Prostate gland (tissue), 2 donors: ENCODE results near the gene LAMTOR2. TPM values are rescaled to one million over a fixed set of nuclear protein-coding genes. Genes with fewer than 3 reads are reported as not detected.
A peak's percentile ranks its signal among the peaks of the same experiment; 100 is the strongest.

ENCODE experiments used
- DNase-seq: peaks from one replicate; pipeline ENCODE4 v3.0.0-alpha.2; 2019; ENCODE audit warnings: low spot score
- H3K27ac ChIP-seq, 2 donors: fragments of 200-600 bp; sonication (generic); 2 replicates each; pipeline ENCODE4 v1.5.1; 2017 to 2019
- H3K27me3 ChIP-seq: fragments of 200-600 bp; sonication (generic); replicated peaks from 2 replicates; pipeline ENCODE4 v1.5.1; 2019; ENCODE audit not compliant: insufficient read depth
- H3K36me3 ChIP-seq, 2 donors: fragments of 200-600 bp; sonication (generic); 1 replicate in 1 of 2; 2 replicates in 1 of 2; pipeline versions ENCODE4 v1.5.1 to v1.8.1; 2017 to 2019
- H3K4me1 ChIP-seq: fragments of 200-600 bp; sonication (generic); replicated peaks from 2 replicates; pipeline ENCODE4 v1.5.1; 2019
- H3K4me3 ChIP-seq, 2 donors: fragments of 200-600 bp; sonication (generic); 2 replicates each; pipeline ENCODE4 v1.5.1; 2017 to 2019
- H3K9me3 ChIP-seq: fragments of 200-600 bp; sonication (generic); 2 replicates; pipeline ENCODE4 v1.5.1; 2017
- CTCF ChIP-seq, 4 experiments: fragments of 200-600 bp in 2 of 4; fragments of 450-650 bp in 2 of 4; sonication (generic) in 2 of 4; IDR thresholded peaks; 1 replicate in 3 of 4; 2 replicates in 1 of 4; pipeline ENCODE4 v1.5.1; 2016 to 2019; ENCODE audit warnings: antibody characterized with exemption in 4 of 4, mild to moderate bottlenecking in 2 of 4, moderate library complexity in 2 of 4
- POLR2A ChIP-seq: fragments of 450-650 bp; IDR thresholded peaks from one replicate; pipeline ENCODE4 v1.6.1; 2016; ENCODE audit warnings: antibody characterized with exemption, mild to moderate bottlenecking
- POLR2AphosphoS5 ChIP-seq: sonication (generic); formaldehyde crosslinking; IDR thresholded peaks from one replicate; pipeline ENCODE4 v1.6.1; 2017; ENCODE audit warnings: antibody characterized with exemption
- WGBS: methylation state at CpG from one replicate; pipeline ENCODE4 v1.1.5; 2018; 5-methylcytosine and 5-hydroxymethylcytosine counted together
- intact Hi-C: fragments of 100-400 bp; cut with DNase I; formaldehyde crosslinking; loops from one replicate; pipeline ENCODE4 v1.14.2; 2022
- total RNA-seq, 2 donors: library from RNA; depleted of rRNA; stranded (reverse); fragments of >200 nt; gene quantifications; one replicate each; pipeline ENCODE4 v1.1.0, GENCODE V29; 2016

LAMTOR2 gene
- total RNA-seq, 2 donors from 2014 or later: 48.0 to 91.4 TPM

DNA sequence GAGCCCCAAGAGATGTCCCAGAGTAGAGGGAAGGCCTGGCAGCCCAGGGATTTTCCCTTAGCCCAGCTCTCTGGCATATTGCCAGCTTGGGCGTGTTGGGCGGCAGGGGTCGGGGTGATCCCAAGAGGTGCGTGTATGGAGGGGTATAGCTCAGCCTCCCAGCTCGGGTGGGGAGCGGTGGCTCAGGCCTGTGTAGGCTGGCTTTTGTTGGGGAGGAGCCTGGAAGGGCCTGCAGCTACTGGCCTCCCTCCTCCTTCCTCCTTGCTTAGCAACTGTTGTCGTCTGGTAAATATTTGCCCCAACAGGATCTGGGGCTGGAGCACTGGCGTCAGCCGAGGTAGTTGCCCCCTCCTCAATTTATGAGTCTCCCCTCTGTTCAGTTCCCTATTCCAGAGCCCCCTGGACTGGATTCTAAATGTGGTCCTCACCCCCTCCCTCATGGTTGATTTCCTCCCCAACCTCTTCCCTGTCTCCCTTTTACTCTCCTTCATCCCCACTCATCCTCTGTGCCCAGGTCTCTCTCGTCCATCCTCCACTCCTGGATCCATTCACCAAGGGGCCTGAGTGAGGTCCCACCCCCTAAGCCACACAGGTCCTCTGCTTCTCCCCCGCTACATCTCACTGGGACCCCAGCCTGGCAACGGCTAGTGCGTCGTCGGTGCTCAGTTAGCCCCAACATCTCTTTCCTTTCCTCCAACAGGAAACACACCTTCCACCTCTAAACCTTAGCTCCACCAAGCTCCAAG, 49.7 kb downstream of the LAMTOR2 start:
- TF ChIP-seq POLR2AphosphoS5: peak; percentile 80
- peak; percentile 42 for TF ChIP-seq POLR2A
- no peak for TF ChIP-seq CTCF (IDR thresholded peaks at IDR 0.05)
- Histone ChIP-seq H3K27me3 (no peaks in the 10 kb centered on the region), H3K4me3 (no peak overlapping the region), H3K4me1 (peaks cover 26% of the 10 kb centered on the region), H3K9me3 (no peaks in the 10 kb centered on the region), H3K36me3 (no peaks in the 10 kb centered on the region), H3K27ac (peak overlapping the region; percentile 94 to 97)
- intact Hi-C loops: no loop called here
- 28% methylated on average over 15 of the region's 15 CpGs for WGBS
- peak; percentile 85 for DNase-seq

- no peak for DNase-seq
- H3K4me3 ChIP-seq: no peak overlapping the region
- intact Hi-C loops: no loop called here
- H3K36me3 ChIP-seq: no peaks in the 10 kb centered on the region
- H3K27ac ChIP-seq: peak overlapping the region; percentile 94 to 97
- H3K9me3 ChIP-seq: no peaks in the 10 kb centered on the region
- no peak for TF ChIP-seq CTCF (IDR thresholded peaks at IDR 0.05)
- TF ChIP-seq POLR2AphosphoS5: no peak
- no peak for TF ChIP-seq POLR2A
- peaks cover 26% of the 10 kb centered on the region for H3K4me1 ChIP-seq
- WGBS: 39% methylated on average over 11 of the region's 11 CpGs
- H3K27me3 ChIP-seq: no peaks in the 10 kb centered on the region
Measured at GRCh38 chr1:156104861-156105832, 50.6 kb downstream of the LAMTOR2 start.

DNA sequence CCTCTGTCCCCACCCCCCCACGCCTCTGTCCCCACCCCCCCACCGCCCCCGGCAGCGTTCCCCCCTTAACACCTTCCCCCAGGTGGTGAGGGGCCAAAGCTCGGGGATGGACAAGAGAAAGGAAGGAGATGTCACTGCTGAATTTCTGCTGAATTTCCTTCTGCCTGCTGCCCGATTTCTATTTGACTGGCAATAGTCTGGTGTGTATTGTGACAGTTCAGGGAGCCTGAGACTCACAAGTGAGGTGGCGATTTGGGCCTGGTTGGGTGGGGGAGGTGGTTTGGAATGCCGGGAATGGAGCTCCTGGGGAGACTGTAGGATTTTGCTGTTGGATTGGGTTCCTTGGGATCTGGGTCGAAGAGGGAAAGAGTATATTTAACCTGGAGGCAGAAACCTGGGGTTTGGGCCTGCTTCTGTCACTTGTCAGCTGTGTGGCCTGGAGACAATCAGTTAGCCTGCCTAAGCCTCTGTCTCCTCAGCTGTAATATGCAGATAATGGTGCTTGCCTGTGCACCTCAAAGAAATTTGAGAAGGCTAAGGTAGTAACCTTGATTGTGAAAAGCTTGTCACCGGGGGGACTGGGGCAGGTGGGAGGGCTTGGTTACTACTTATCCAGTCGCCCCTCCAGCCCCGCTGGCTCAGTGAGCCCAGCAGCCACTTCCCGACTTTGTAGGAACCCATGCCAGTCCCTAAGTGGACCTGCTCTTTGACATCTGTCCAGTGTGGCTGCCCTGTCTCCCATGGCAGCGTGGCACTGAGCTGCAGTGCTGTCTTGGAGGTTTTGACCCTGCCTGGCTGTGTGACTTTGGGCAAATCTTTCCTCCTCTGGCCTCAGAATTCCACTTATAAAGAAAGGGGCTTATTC, 52.3 kb downstream of the LAMTOR2 start:
- Histone ChIP-seq H3K4me3 (peak overlapping the region in 1 of 2 donors; percentile 30), H3K9me3 (no peaks in the 10 kb centered on the region), H3K27ac (peak overlapping the region; percentile 94 to 97), H3K36me3 (no peaks in the 10 kb centered on the region), H3K4me1 (peaks cover 26% of the 10 kb centered on the region), H3K27me3 (no peaks in the 10 kb centered on the region)
- DNase-seq: no peak
- intact Hi-C loops: no loop called here
- 30% methylated on average over 13 of the region's 14 CpGs for WGBS
- TF ChIP-seq POLR2A: no peak
- TF ChIP-seq CTCF (IDR thresholded peaks at IDR 0.05): no peak

DNA sequence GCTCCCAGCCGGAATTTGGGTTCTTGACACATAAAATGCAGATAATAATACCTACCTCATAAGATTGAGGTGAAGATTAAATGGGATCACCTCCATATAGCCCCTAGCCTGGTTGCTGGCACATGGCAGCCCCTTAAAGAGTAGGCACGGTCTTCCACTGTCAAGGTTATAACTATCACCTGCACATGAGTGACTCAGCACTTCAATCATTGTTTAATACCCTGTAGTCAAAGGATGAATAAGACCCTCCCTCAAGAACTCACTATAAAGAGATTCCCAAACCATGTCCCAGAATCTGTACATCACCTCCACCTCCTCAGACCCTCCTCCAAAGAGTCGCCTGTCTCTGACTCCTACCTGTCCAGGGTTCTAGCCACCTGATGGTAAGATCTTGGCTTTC, 53.5 kb downstream of the LAMTOR2 start:
- 79% methylated on average over 3 of the region's 3 CpGs for WGBS
- H3K4me1 ChIP-seq: peaks cover 30% of the 10 kb centered on the region
- H3K36me3 ChIP-seq: no peaks in the 10 kb centered on the region
- H3K4me3 ChIP-seq: no peak overlapping the region
- no peak for TF ChIP-seq POLR2AphosphoS5
- TF ChIP-seq CTCF (IDR thresholded peaks at IDR 0.05): no peak
- no peak for TF ChIP-seq POLR2A
- intact Hi-C loops: no loop called here
- DNase-seq: no peak
- no peaks in the 10 kb centered on the region for H3K27me3 ChIP-seq
- no peaks in the 10 kb centered on the region for H3K9me3 ChIP-seq
- no peak overlapping the region for H3K27ac ChIP-seq

Other genes starting within 250 kb of the LAMTOR2 start
- gene GON4L, start 197.6 kb upstream of the LAMTOR2 start, total RNA-seq: 10 to 100 TPM; 24.9 to 57.4 TPM
- gene SYT11, start 195.2 kb upstream of the LAMTOR2 start, total RNA-seq: 10 to 100 TPM in 1 of 2 donors, 1 to 10 TPM in 1; 3.6 to 28.0 TPM
- 10 to 100 TPM; 20.8 to 21.8 TPM for gene RIT1, start 143.4 kb upstream of the LAMTOR2 start, total RNA-seq
- gene KHDC4, start 120.4 kb upstream of the LAMTOR2 start, total RNA-seq: 10 to 100 TPM; 49.8 to 66.1 TPM
- gene RXFP4, start 113.1 kb upstream of the LAMTOR2 start, total RNA-seq: not detected
- 10 to 100 TPM; 35.8 to 66.2 TPM for gene ARHGEF2, start 76.2 kb upstream of the LAMTOR2 start, total RNA-seq
- 100 to 1,000 TPM; 201 to 229 TPM for gene SSR2, start 33.8 kb upstream of the LAMTOR2 start, total RNA-seq
- gene UBQLN4, start 984 bp upstream of the LAMTOR2 start, total RNA-seq: 10 to 100 TPM; 27.0 to 43.6 TPM
- 100 to 1,000 TPM in 1 of 2 donors, 10 to 100 TPM in 1; 33.5 to 100 TPM for gene RAB25, start 6.4 kb downstream of the LAMTOR2 start, total RNA-seq
- 1 to 10 TPM; 3.3 to 5.7 TPM for gene MEX3A, start 27.7 kb downstream of the LAMTOR2 start, total RNA-seq
- gene LMNA, start 59.9 kb downstream of the LAMTOR2 start, total RNA-seq: 100 to 1,000 TPM; 227 to 265 TPM
- 10 to 100 TPM; 22.9 to 44.9 TPM for gene SEMA4A, start 98.8 kb downstream of the LAMTOR2 start, total RNA-seq
- gene SLC25A44, start 139.3 kb downstream of the LAMTOR2 start, total RNA-seq: 10 to 100 TPM; 14.2 to 16.5 TPM
- gene PMF1, start 158.2 kb downstream of the LAMTOR2 start, total RNA-seq: 100 to 1,000 TPM in 1 of 2 donors, 10 to 100 TPM in 1; 64.6 to 125 TPM
- gene BGLAP, start 187.4 kb downstream of the LAMTOR2 start, total RNA-seq: 1 to 10 TPM; 1.8 to 5.7 TPM
- 1 to 10 TPM; 2.8 to 8.6 TPM for gene PAQR6, start 193.3 kb downstream of the LAMTOR2 start, total RNA-seq
- gene SMG5, start 228.0 kb downstream of the LAMTOR2 start, total RNA-seq: 100 to 1,000 TPM in 1 of 2 donors, 10 to 100 TPM in 1; 49.1 to 113 TPM
- 10 to 100 TPM; 20.7 to 34.3 TPM for gene TMEM79, start 229.5 kb downstream of the LAMTOR2 start, total RNA-seq
- gene GLMP, start 240.9 kb downstream of the LAMTOR2 start, total RNA-seq: 100 to 1,000 TPM in 1 of 2 donors, 10 to 100 TPM in 1; 91.7 to 132 TPM
- gene VHLL, start 244.5 kb downstream of the LAMTOR2 start, total RNA-seq: 1 to 10 TPM in 1 of 2 donors, not detected in 1; 1.1 TPM